Measurements from ENCODE around the gene NLRP5.

Gene NLRP5

DNA sequence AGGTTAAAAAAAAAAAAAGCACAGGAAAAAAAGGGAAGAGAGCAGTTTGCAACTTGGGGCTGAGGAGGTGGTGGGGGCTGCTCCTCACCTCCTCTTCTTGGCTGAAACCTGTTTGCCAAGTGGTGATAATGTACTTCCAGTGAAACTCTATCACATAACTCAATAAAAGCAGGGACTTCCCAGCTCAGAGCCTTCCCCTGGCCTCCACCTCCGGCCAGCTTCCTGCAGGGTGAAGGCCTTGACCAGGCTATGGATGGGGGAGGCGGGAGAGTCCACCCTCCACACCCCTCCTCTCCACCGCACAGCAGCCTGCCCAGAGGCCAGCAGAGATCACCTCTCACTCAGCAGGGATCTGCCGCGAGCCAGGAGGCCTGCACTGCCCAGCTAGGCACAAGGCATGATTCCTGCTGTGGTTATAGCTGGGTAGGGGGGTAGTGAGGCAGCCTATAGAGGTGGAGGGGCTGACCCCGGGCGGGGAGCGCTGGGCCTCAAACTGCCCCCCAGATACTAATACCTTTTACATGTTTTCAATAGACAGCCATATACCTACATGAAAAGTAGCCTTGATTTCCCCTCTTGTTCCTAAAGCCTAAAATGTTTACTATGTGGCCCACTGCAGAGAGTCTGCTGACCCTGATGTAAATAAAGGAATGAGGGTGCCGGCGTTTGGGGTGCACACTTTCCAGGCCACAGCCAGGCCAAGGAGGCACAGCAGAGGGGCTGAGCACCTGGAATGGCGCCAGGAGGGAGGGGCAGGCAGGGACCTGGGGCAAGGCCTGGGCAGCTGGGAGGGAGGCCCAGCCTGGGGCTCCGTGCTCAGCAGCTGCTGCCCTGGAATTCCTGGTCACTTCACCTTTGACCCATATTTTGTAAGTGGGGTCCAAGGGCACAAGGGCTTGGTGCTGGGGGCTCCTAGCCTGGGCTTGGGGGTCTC, 124.2 kb downstream of the NLRP5 start (continued):
- TF ChIP-seq, protein P1, sequence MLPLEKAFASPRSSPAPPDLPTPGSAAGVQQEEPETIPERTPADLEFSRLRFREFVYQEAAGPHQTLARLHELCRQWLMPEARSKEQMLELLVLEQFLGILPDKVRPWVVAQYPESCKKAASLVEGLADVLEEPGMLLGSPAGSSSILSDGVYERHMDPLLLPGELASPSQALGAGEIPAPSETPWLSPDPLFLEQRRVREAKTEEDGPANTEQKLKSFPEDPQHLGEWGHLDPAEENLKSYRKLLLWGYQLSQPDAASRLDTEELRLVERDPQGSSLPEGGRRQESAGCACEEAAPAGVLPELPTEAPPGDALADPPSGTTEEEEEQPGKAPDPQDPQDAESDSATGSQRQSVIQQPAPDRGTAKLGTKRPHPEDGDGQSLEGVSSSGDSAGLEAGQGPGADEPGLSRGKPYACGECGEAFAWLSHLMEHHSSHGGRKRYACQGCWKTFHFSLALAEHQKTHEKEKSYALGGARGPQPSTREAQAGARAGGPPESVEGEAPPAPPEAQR (tag by site-specific recombination; IDR thresholded peaks at IDR 0.05): no peak
- TF ChIP-seq ZNF214 (tag by site-specific recombination; IDR thresholded peaks at IDR 0.05; ENCODE audit: borderline replicate concordance) (no peak), ZNF558 (tag by site-specific recombination; IDR thresholded peaks at IDR 0.05) (no peak), ZFP69B (tag by site-specific recombination; IDR thresholded peaks at IDR 0.05) (no peak), ZFHX2 (tag by site-specific recombination; conservative IDR thresholded peaks at IDR 0.05) (0 out of 2 replicates have a peak, but pooled peaks have one; percentile 32), ZNF133 (tag by site-specific recombination; IDR thresholded peaks at IDR 0.05) (no peak), ZNF701 (tag by site-specific recombination; IDR thresholded peaks at IDR 0.05) (no peak), ZSCAN16 (tag by site-specific recombination; IDR thresholded peaks at IDR 0.05) (no peak), ZNF548 (tag by site-specific recombination; IDR thresholded peaks at IDR 0.05) (no peak), IKZF3 (tag by site-specific recombination; IDR thresholded peaks at IDR 0.05) (no peak)
- TF ChIP-seq, protein P2, sequence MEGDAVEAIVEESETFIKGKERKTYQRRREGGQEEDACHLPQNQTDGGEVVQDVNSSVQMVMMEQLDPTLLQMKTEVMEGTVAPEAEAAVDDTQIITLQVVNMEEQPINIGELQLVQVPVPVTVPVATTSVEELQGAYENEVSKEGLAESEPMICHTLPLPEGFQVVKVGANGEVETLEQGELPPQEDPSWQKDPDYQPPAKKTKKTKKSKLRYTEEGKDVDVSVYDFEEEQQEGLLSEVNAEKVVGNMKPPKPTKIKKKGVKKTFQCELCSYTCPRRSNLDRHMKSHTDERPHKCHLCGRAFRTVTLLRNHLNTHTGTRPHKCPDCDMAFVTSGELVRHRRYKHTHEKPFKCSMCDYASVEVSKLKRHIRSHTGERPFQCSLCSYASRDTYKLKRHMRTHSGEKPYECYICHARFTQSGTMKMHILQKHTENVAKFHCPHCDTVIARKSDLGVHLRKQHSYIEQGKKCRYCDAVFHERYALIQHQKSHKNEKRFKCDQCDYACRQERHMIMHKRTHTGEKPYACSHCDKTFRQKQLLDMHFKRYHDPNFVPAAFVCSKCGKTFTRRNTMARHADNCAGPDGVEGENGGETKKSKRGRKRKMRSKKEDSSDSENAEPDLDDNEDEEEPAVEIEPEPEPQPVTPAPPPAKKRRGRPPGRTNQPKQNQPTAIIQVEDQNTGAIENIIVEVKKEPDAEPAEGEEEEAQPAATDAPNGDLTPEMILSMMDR (tag by site-specific recombination; IDR thresholded peaks at IDR 0.05): no peak
- TF ChIP-seq, protein P3, sequence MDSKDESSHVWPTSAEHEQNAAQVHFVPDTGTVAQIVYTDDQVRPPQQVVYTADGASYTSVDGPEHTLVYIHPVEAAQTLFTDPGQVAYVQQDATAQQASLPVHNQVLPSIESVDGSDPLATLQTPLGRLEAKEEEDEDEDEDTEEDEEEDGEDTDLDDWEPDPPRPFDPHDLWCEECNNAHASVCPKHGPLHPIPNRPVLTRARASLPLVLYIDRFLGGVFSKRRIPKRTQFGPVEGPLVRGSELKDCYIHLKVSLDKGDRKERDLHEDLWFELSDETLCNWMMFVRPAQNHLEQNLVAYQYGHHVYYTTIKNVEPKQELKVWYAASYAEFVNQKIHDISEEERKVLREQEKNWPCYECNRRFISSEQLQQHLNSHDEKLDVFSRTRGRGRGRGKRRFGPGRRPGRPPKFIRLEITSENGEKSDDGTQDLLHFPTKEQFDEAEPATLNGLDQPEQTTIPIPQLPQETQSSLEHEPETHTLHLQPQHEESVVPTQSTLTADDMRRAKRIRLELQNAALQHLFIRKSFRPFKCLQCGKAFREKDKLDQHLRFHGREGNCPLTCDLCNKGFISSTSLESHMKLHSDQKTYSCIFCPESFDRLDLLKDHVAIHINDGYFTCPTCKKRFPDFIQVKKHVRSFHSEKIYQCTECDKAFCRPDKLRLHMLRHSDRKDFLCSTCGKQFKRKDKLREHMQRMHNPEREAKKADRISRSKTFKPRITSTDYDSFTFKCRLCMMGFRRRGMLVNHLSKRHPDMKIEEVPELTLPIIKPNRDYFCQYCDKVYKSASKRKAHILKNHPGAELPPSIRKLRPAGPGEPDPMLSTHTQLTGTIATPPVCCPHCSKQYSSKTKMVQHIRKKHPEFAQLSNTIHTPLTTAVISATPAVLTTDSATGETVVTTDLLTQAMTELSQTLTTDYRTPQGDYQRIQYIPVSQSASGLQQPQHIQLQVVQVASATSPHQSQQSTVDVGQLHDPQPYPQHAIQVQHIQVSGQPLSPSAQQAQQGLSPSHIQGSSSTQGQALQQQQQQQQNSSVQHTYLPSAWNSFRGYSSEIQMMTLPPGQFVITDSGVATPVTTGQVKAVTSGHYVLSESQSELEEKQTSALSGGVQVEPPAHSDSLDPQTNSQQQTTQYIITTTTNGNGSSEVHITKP (tag by site-specific recombination; IDR thresholded peaks at IDR 0.05): peak; percentile 67
